ENCODE results near the gene PDILT.
A peak's percentile ranks its signal among the peaks of the same experiment; 100 is the strongest.
"Not testable (repeated sequence)": the region's sequence is repeated elsewhere in the genome, so short reads cannot be mapped to it uniquely, and the experiment has no call there.

Gene PDILT

DNA sequence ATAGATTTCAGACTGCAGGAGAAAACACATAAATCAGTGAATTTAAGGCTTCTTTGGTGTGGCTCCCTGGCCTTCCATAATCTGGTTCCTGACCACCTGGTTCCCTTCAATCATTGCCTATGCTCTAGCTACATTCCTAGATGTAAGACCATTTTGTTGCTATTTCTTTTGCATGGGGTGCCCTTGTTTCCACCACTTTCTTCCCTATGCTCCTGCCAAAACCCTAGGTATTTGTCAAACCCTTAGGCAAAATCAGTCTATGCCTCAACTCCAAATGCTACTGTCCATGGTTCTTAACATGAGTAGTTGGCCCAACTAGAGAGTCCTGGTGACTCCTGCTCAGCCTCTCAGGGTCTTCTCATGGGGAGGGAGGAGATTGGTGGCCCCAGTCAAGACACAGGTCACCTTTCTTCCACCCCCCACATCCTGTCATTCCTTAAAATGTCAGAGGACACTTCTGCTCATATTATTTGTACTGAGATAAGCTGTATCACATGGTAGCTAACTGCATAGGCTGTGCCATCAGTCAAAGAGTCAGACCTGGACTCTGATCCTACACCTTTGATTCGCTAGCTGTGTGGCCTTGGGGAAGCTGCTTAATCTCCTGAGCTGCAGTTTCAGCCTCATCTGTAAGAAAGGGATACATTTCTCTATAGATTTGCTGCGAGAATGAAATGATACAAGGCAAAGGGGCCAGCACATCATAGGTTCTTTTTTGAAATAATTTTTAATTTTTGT lies 19.8 kb upstream of the PDILT start:
- in situ Hi-C loops (cut with HindIII; ENCODE audit: low pct_unique_long_range_greater_than_20kb, low sequenced_read_pairs), result no loop called here
- no peak for TF ChIP-seq JUND (IDR thresholded peaks at IDR 0.05; ENCODE audit: low read depth)
- peak in 1 of 2 experiments; percentile 35 for DNase-seq (ENCODE audit: low read depth in 1 of 2, low spot score in 1 of 2)

DNA sequence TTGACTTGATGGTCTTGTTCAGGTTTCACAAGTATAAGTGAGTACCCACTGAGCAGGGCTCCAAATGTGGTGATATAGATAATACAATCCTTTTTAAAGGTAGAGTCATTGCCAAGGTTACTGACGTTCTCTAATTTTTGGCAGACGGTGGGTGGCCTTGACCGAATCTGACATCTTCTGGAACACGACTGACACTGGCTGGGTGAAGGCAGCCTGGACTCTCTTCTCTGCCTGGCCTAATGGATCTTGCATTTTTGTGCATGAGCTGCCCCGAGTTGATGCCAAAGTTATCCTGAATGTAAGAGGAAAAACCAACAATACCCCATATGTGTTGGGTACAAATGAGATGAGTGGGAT lies 19.2 kb upstream of the PDILT start:
- in situ Hi-C loops (cut with HindIII; ENCODE audit: low pct_unique_long_range_greater_than_20kb, low sequenced_read_pairs); DNase-seq (ENCODE audit: low read depth in 1 of 2, low spot score in 1 of 2): not testable (repeated sequence)

DNA sequence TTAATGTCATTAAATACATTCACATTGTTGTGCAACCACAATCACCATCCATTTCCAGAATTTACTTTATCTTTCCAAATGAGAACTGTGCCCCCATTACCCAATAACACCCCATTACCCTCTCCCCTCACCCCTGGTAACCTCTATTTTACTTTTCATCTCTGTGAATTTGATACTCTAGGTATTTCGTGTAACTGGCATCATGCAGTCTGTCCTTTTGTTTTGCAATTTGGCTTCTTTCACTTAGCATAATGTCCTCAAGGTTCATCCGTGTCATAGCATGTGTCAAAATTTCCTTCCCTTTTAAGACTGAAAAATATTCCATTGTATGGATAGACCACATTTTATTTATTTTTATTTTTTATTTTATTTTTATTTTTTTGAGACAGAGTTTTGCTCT lies 17.2 kb upstream of the PDILT start:
- DNase-seq (ENCODE audit: low read depth in 1 of 2, low spot score in 1 of 2); in situ Hi-C loops (cut with HindIII; ENCODE audit: low pct_unique_long_range_greater_than_20kb, low sequenced_read_pairs): not testable (repeated sequence)

DNA sequence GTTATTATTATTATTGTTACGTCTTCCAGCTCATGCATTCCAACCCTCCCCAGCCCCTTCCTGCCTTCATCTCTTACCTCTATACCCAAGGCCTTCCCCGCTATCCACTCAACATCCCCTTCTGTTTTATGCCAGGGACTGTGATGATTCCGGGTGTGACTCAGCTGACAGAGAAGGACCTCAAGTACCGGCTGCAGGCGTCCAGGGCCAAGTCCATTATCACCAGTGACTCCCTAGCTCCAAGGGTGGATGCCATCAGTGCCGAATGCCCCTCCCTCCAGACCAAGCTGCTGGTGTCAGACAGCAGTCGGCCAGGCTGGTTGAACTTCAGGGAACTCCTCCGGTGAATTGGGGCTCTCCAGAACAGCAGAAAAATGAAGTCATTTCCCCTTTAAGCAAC lies 14.6 kb upstream of the PDILT start:
- in situ Hi-C loops (cut with HindIII; ENCODE audit: low pct_unique_long_range_greater_than_20kb, low sequenced_read_pairs); DNase-seq (ENCODE audit: low read depth in 1 of 2, low spot score in 1 of 2): not testable (repeated sequence)

DNA sequence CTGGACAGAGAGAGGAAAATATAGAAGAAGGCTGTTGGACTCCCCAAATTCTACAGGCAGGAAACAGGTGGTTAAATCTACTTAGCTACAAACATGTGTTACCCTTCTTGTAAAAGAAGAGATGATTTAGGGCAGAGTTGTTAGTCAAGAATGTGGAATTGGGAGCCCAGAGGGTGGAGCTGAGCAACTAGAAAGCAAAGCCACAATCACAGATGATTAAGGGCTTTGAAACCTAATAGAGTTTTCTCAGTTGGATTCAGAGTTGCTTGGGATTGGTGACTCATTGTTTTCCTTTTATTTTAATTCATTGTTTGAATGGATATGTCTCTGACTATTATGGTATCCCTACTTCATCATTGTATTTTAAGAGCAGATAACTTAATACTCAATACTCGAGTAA lies 11.0 kb upstream of the PDILT start:
- no peak for DNase-seq (ENCODE audit: low read depth in 1 of 2, low spot score in 1 of 2)
- no peak for TF ChIP-seq JUND (IDR thresholded peaks at IDR 0.05; ENCODE audit: low read depth)
- in situ Hi-C loops (cut with HindIII; ENCODE audit: low pct_unique_long_range_greater_than_20kb, low sequenced_read_pairs), result no loop called here

DNA sequence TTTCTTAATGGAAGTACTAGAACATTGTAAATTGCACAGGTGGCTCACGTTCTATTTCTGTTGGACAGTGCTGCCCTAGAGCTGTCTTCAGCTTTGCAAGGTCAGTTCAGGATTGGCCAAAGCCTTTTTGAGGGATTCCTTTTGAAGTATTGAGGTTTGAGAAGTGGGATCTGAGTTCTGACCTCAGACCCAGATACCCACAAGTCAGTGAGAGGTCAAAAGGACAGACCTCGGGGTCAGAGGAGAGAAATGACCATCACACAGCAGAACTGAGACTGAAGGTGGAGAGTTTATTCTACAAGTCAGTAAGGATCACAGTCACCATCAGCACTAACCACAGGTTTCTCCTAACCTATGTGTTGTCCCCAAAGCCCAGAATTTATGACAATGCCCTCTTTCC lies 6.5 kb upstream of the PDILT start:
- no peak for DNase-seq (ENCODE audit: low read depth in 1 of 2, low spot score in 1 of 2)
- in situ Hi-C loops (cut with HindIII; ENCODE audit: low pct_unique_long_range_greater_than_20kb, low sequenced_read_pairs), result no loop called here
- no peak for TF ChIP-seq JUND (IDR thresholded peaks at IDR 0.05; ENCODE audit: low read depth)

DNA sequence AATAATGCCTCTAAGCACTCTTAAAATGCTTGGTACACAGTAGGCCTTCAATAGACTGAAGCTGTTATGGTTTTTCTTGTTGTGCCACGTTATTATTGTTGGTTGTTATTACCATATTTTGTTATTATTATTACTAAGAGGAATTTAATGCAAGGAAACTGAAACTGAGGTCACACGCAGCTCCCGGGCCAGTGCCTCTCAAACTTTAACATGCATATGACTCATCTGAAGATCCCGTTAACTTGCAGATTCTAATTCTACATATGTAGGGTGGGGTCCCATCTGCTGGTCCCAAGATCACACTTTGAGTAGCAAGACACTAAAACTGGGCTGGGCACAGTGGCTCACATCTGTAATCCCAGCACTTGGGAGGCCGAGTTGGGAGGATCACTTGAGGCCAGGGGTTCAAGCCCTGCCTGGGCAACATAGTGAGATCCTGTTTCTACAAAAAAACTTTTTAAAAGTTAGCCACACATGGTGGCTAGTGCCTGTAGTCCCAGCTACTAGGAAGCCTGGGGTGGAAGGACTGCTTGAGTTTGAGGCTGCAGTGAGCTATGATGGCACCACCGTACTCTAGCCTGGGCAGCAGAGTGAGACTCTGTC lies 5.7 kb upstream of the PDILT start:
- DNase-seq (ENCODE audit: low read depth in 1 of 2, low spot score in 1 of 2), result no peak
- in situ Hi-C loops (cut with HindIII; ENCODE audit: low pct_unique_long_range_greater_than_20kb, low sequenced_read_pairs), result no loop called here
- TF ChIP-seq JUND (IDR thresholded peaks at IDR 0.05; ENCODE audit: low read depth), result no peak

DNA sequence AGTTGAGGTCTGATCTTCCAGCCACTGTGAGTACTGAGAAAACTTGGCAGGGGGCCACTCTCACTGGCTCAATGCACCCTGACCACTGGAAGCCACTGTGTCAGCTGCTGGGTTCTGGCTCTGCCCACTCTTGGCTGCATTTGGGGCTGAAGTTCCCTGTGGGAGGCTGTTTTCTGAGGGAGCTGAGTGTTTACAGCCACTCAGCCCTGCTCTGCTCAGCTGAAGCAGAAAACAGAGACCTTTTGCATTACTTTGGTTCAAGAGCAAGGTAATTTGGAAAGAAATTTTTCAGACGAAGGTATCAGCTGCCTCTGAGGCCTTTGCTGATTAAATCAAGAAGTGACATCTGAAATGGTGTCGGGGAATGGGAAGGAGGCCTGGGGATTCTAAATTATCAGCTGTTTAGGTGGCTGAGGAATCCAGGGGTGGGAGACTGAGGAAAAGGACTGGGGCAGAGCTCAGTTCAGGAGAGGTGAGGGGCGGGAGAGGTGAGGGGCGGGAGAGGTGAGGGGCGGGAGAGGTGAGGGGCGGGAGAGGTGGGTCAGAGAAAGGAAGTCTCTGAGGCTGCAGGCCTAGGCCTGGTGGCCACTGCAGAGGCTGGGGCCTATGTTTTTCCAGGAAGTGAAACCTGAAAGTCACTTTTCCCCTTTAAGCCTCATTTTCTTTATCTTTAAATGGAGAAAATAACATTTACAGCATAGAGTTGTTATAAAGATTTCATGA lies 5.0 kb upstream of the PDILT start, which contains the start of gene ACSM5:
Gene ACSM5 (plus strand): TSS at position 137 of the 723 bp plus-strand sequence. CDS start 1,951 bp downstream, outside the sequence.
- in situ Hi-C loops (cut with HindIII; ENCODE audit: low pct_unique_long_range_greater_than_20kb, low sequenced_read_pairs), result no loop called here
- DNase-seq (ENCODE audit: low read depth in 1 of 2, low spot score in 1 of 2), result no peak
- no peak for TF ChIP-seq JUND (IDR thresholded peaks at IDR 0.05; ENCODE audit: low read depth)

DNA sequence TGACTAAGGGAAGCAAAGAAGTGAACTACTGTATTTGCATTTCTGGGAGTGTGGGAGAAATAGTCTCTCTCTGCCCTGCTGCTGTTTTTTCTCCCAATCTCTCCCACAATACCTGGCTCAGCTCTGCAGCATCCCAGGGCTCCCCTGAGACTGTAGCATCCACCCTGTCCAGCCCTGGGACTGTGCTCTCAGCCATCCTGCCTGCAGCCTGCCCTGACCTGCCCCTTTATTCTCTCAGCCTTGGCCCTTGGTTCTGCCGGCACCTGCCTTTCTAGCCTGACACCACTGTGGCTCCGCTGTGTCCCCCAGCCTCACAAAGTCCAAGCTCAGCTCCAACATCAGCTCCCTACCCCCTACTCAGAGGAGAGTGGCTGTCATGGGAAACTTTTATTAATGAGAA lies 1.9 kb downstream of the PDILT start:
- TF ChIP-seq JUND (IDR thresholded peaks at IDR 0.05; ENCODE audit: low read depth), result no peak
- in situ Hi-C loops (cut with HindIII; ENCODE audit: low pct_unique_long_range_greater_than_20kb, low sequenced_read_pairs), result no loop called here
- no peak for DNase-seq (ENCODE audit: low read depth in 1 of 2, low spot score in 1 of 2)

DNA sequence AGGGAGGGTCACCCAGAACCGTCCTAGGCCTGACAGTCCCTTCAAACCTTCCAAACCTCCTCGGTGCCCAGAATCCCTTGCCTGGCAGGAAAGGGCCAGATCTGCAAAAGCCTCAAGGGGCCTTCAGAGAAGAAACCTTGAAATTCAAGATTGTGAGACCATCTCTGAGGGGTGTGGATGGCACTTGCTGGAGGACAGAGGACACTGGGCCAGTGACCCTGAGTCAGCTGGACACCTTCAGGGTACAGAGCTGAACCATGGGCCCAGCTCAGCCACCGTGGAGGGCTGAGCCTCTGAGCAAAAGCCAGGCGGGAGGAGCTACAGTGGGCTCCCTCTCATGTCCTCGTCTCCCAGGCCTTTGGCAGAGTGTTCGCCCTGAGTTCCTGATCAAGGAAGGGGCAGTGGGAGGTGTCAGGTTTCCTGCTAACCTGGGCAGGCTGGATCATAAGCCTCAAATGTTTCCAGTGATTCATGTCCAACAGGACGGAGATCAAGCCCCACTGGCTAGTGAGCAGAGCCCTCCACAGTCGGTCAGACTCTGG lies 3.0 kb downstream of the PDILT start:
- no peak for TF ChIP-seq JUND (IDR thresholded peaks at IDR 0.05; ENCODE audit: low read depth)
- no peak for DNase-seq (ENCODE audit: low read depth in 1 of 2, low spot score in 1 of 2)
- in situ Hi-C loops (cut with HindIII; ENCODE audit: low pct_unique_long_range_greater_than_20kb, low sequenced_read_pairs), result no loop called here

DNA sequence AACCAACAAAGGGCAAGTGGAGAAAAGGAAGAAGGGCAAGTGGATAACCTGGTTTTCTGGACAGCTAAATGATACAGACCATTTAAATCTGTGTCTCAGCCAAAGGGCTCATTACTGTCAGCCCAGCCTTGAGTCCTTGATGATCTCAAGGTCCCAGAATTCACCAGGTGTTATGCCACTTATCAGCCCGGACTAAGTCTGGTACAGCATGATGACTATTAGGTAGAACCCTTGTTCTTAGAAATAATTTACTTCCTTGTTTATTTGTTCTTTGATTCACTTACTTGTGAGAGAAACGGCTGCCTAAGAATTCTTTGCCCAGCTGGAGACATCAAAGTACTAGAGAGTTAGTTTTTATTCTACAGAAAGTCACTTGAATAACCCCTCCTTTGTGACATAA lies 3.5 kb downstream of the PDILT start:
- in situ Hi-C loops (cut with HindIII; ENCODE audit: low pct_unique_long_range_greater_than_20kb, low sequenced_read_pairs), result no loop called here
- no peak for TF ChIP-seq JUND (IDR thresholded peaks at IDR 0.05; ENCODE audit: low read depth)
- DNase-seq (ENCODE audit: low read depth in 1 of 2, low spot score in 1 of 2), result no peak

DNA sequence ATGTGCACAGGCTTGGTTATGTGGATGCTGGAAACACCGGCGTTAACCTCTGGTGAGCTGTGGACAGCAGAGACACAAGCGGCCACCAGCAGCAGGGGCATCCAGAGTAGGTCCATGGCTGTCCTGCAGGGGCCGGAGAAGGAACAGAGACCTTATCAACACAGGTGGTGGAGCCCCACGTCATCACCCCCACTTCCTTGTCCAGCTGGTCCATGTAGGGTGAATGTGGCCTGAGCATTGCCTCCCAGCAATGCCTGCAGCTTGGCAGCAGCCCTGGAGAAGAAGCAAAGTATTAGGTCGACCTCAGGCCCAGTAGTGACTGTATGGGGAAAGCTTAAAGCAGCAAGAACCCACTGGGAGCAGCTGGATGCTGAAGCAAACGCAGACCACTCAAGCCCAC lies 5.4 kb downstream of the PDILT start:
- in situ Hi-C loops (cut with HindIII; ENCODE audit: low pct_unique_long_range_greater_than_20kb, low sequenced_read_pairs), result no loop called here
- no peak for TF ChIP-seq JUND (IDR thresholded peaks at IDR 0.05; ENCODE audit: low read depth)
- DNase-seq (ENCODE audit: low read depth in 1 of 2, low spot score in 1 of 2), result no peak

DNA sequence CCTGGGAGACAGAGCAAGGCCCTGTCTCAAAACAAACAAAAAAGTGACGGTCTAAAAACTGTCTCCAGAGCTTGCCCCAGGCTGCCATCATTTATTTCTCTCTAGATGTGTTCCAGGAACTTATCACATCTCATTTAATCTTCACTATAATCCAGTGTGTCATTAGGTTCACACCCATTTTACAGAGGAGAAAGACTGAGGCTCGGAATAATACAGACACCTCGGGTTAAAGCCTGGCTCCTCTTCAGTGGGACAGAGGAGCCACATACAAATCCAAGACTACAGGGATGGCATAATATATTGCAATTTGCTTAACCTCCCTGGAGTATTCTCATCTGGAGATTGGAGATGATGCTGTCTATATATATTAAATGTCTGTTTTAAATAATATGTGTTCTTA lies 5.9 kb downstream of the PDILT start:
- in situ Hi-C loops (cut with HindIII; ENCODE audit: low pct_unique_long_range_greater_than_20kb, low sequenced_read_pairs), result no loop called here
- no peak for TF ChIP-seq JUND (IDR thresholded peaks at IDR 0.05; ENCODE audit: low read depth)
- DNase-seq (ENCODE audit: low read depth in 1 of 2, low spot score in 1 of 2), result no peak
